Central memory CD8-positive, alpha-beta T cell (primary cell): ENCODE results near the gene NCAM1.

ENCODE experiments used
- ATAC-seq: fragments of 150-1000 bp; cut with Tn5 transposase; replicated peaks from 2 replicates; pipeline ENCODE4 v1.10.0; 2022; ENCODE audit warnings: mild to moderate bottlenecking, moderate FRiP score, moderate number of reproducible peaks; ENCODE audit not compliant: poor library complexity, severe bottlenecking; ENCODE audit errors: extremely low read depth
- DNase-seq, 2 donors: peaks; one replicate each; pipeline ENCODE4 v3.0.0; 2021; ENCODE audit warnings: low spot score in 2 of 2
- H3K27ac Mint-ChIP-seq: one replicate; pipeline ENCODE4 v1.8.0; 2022; ENCODE audit warnings: low read depth, mild to moderate bottlenecking, moderate library complexity, mixed read lengths
- H3K27me3 Mint-ChIP-seq: one replicate; pipeline ENCODE4 v1.8.0; 2022; ENCODE audit warnings: mixed read lengths
- H3K36me3 Mint-ChIP-seq: one replicate; pipeline ENCODE4 v1.8.0; 2022; ENCODE audit warnings: mild to moderate bottlenecking, moderate library complexity, mixed read lengths; ENCODE audit not compliant: insufficient read depth
- H3K4me1 Mint-ChIP-seq: one replicate; pipeline ENCODE4 v1.8.0; 2022; ENCODE audit warnings: mixed read lengths
- H3K4me3 Mint-ChIP-seq: one replicate; pipeline ENCODE4 v1.8.0; 2022; ENCODE audit warnings: mild to moderate bottlenecking, moderate library complexity, mixed read lengths
- H3K9me3 Mint-ChIP-seq: one replicate; pipeline ENCODE4 v1.8.0; 2022; ENCODE audit warnings: mixed read lengths

Gene NCAM1

DNA sequence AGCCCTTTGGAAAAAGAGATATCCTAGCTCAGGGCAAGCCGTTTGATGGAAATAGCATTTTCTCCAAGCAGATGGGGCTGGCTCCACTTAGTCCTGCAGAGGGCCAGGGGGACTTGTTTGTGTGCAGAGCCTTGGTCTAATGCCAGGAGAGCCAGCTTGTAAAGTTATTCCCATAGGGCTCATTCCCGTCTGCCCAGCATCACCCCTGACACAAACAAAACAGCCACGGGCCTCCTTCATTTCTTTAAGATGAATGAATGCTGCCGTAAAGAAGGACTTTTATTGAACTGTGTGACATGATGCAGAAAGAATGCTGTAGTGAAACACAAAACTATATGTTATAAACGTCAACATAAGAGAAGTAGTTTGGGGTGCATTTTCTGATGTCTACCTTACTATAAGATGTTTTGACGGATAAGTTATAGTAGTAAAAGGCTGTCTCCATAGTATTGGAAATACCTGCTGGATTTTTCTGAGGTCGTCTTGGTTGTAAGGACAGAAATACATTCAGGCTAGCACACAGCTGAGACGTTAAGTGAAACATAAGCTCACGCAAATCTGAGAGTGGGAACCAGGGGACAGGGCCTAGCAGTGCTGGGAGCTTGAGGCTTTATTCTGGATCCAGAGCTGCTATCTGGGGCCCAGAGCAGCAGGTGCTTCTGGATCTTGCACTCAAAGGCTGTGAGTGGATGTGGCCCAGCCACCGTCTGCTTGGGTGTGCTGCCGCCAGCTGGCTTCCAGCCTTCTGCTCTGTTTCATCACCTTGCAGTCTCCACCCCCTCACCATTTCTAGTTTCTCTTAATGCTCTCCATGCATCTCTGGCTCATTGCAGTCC lies 53.3 kb downstream of the NCAM1 start:
- Mint-ChIP-seq H3K9me3 (peaks cover 9% of the 10 kb centered on the region), H3K36me3 (no peaks in the 10 kb centered on the region), H3K27me3 (no peaks in the 10 kb centered on the region), H3K4me1 (no peaks in the 10 kb centered on the region), H3K27ac (no peak overlapping the region), H3K4me3 (no peak overlapping the region)
- DNase-seq (no peak), ATAC-seq (no peak)

DNA sequence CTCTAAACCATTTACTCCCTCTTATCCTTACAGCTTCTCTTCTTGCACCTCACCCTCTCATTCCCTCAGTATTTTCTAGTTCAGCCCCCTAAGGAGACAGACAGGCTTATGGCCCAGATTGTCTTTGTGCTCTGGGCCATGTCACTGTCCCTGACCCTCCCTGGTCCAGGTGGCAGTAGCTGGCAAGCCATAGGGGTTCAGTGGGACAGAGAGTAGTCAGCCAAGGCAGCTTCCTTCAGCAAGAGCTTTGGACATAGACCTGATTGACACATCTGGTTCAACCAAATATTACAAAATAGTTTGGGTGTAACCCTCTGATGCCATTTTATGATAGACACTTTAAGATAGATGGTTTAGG lies 53.9 kb downstream of the NCAM1 start:
- Mint-ChIP-seq H3K27ac (no peak overlapping the region), H3K27me3 (no peaks in the 10 kb centered on the region), H3K36me3 (no peaks in the 10 kb centered on the region), H3K4me1 (no peaks in the 10 kb centered on the region), H3K4me3 (no peak overlapping the region), H3K9me3 (peaks cover 9% of the 10 kb centered on the region)
- DNase-seq (no peak), ATAC-seq (no peak)

DNA sequence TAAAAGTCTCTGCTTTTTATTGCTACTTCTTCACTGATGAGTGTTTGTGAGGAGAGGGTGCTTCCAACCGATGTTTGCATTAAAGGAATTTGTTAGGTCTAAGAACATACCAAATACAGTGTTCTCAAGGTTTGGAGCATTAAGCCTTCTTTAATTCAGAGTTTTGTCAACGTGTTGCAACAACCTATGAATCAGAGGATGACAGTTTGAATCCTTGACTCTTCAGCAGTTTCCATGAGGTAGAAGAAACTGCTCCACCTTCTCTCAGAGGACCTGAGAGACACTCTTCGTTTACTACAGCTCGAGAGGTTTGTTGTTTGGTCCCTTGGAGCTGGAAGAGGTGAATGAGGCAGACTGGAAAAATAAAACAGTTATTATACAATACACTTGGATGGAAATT lies 55.7 kb downstream of the NCAM1 start:
- ATAC-seq (no peak), DNase-seq (no peak)
- Mint-ChIP-seq H3K27ac (no peak overlapping the region), H3K27me3 (no peaks in the 10 kb centered on the region), H3K36me3 (no peaks in the 10 kb centered on the region), H3K9me3 (peaks cover 2% of the 10 kb centered on the region), H3K4me3 (no peak overlapping the region), H3K4me1 (no peaks in the 10 kb centered on the region)

DNA sequence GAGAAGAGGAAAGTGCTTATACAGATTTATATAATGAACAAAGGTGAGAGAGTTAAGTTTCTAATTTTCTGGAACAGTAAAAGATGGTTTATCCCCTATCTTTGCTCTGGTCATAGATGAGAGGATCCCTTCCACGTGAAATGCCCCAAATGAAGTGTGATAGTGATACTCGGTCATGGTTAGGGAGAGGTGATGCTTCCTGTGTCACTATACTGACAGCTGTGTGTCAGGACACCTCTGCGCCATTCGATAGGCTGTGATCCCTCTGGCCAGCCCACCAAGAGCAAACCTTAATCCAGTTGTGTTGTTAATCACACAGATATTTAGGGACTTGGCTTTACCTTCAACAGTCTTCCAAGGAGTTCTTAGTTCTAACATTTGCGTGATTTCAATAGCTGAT lies 57.7 kb downstream of the NCAM1 start:
- no peaks in the 10 kb centered on the region for H3K4me1 Mint-ChIP-seq
- no peak for ATAC-seq
- no peak overlapping the region for H3K27ac Mint-ChIP-seq

DNA sequence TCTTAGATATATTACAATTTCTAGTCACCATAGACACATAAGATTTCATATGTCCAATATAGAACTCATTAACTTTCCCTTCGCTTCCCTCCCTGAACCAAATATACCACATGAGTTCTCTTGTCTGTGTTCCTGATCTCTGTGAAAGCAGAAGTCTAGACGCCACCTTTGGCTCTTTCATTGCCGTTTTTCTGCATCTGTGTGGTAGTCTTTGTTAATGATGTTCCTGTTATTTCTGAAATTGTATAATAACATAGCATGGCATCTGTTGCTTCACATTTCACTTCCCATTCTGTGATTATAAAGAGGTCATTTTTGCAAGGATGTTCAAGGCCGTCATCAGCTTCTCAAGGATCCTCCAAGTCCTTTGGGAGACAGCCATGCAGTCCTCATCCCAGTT lies 58.5 kb downstream of the NCAM1 start:
- Mint-ChIP-seq H3K27ac (no peak overlapping the region), H3K36me3 (no peaks in the 10 kb centered on the region), H3K4me1 (no peaks in the 10 kb centered on the region), H3K27me3 (no peaks in the 10 kb centered on the region), H3K4me3 (no peak overlapping the region), H3K9me3 (no peaks in the 10 kb centered on the region)
- no peak for DNase-seq
- no peak for ATAC-seq

More for the DNA sequence above, 57.7 kb downstream of the NCAM1 start:
- no peaks in the 10 kb centered on the region for H3K27me3 Mint-ChIP-seq
- no peaks in the 10 kb centered on the region for H3K36me3 Mint-ChIP-seq
- no peaks in the 10 kb centered on the region for H3K9me3 Mint-ChIP-seq
- DNase-seq, result no peak
- no peak overlapping the region for H3K4me3 Mint-ChIP-seq

DNA sequence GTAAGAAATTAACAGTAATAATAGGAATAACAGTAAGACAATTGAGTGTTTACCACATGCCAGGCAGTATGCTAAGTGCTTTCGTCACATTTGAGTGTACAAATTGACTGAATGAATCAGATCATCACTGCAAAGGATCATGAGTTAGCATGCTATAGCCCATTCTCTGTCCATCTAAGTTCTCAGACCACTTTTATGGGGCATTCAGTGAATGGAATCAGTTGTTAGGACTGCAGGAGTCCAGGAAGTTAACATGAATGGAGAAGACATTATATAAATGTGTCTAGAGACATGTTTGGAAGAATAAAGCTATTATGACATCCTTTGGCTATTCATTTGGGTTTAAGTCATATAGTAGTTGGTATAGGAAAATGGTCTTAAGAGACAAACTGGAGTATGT lies 59.9 kb downstream of the NCAM1 start:
- ATAC-seq (no peak), DNase-seq (no peak)
- Mint-ChIP-seq H3K27me3 (peaks cover 12% of the 10 kb centered on the region), H3K9me3 (no peaks in the 10 kb centered on the region), H3K36me3 (no peaks in the 10 kb centered on the region), H3K4me1 (no peaks in the 10 kb centered on the region), H3K4me3 (no peak overlapping the region), H3K27ac (no peak overlapping the region)

DNA sequence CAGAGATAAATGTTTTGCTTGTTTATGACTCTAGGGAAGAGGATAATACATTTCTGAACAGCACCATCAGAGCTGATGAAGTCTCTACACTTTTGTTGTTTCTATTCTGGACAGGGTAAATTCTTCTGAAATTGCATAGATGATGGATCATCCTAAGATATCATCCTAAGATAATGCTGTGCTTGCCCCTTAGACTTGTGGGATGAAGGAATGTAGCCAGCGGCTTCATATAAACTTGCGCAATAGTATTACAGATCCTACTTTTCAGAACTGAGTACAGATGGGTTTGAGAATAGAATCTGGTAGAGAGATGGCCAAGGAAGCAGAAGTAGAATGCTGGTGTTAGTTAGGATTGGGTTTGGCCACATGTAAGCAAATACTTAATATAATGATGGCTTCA lies 61.0 kb downstream of the NCAM1 start:
- Mint-ChIP-seq H3K4me3 (no peak overlapping the region), H3K4me1 (no peaks in the 10 kb centered on the region), H3K36me3 (no peaks in the 10 kb centered on the region), H3K9me3 (no peaks in the 10 kb centered on the region), H3K27ac (no peak overlapping the region), H3K27me3 (peaks cover 20% of the 10 kb centered on the region)
- ATAC-seq, result no peak
- DNase-seq, result no peak

DNA sequence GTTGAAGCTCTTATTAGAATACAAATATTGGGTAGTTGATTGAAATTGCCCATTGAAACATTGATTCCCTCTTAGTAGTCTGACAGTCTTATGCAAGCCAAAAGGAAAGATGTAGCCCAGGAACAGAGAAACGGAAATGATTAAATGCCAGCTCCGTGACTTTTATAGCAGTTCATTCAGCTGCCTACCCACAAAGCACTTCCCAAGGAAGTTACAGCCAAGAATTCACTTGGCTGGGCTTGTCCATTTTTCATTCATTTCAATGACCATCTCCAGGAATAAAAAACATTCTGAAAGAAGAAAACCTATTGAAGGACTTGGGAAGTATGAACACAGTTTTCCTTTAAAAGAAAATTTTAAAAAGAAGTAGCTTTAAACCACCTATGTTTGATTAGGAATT lies 62.0 kb downstream of the NCAM1 start:
- no peak for ATAC-seq
- H3K4me3 Mint-ChIP-seq, result no peak overlapping the region
- H3K27me3 Mint-ChIP-seq, result peaks cover 20% of the 10 kb centered on the region
- no peaks in the 10 kb centered on the region for H3K36me3 Mint-ChIP-seq
- no peaks in the 10 kb centered on the region for H3K4me1 Mint-ChIP-seq
- no peak for DNase-seq
- no peaks in the 10 kb centered on the region for H3K9me3 Mint-ChIP-seq
- no peak overlapping the region for H3K27ac Mint-ChIP-seq

DNA sequence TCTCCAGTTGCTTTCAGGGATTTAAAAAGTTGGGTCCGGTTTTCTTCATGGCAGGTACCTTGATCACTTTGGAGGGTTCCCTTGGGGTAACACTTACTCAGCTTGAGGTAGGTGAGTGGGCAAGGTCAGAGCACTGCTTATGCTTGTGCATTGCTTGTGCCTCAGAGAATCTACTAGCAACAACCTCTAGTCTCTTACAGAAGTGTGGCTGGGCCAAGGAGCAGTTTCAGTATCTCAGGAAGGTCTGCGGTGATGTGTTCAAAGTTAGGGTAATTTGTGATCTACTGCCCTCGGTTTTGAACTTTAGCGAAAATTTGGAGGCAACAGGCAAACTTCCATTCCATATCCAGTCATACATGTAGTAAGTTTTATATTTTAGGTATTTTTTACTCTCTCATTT lies 62.8 kb downstream of the NCAM1 start:
- Mint-ChIP-seq H3K27ac (no peak overlapping the region), H3K4me1 (no peaks in the 10 kb centered on the region), H3K4me3 (no peak overlapping the region), H3K9me3 (no peaks in the 10 kb centered on the region), H3K36me3 (no peaks in the 10 kb centered on the region), H3K27me3 (peaks cover 20% of the 10 kb centered on the region)
- DNase-seq (no peak), ATAC-seq (no peak)

DNA sequence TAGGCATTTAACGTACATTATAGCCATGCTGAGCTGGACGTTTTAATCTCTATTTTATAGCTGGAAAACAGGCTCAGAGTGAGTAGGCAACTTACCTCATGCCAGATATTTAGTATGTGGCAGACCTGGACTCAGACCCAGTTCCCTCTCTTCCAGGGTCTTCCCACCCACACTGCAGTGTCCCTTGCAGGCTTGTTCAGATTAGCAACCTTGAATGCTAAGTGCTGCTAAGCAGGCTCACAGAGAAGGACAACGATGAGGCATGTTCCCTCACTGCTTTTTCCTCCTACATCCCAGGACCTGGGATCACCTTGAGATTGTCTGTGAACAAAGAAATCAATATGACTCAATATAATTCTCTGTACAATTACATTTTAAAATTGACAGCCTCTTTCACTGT lies 65.6 kb downstream of the NCAM1 start:
- no peak for ATAC-seq
- no peak overlapping the region for H3K27ac Mint-ChIP-seq
- H3K4me1 Mint-ChIP-seq, result no peaks in the 10 kb centered on the region

DNA sequence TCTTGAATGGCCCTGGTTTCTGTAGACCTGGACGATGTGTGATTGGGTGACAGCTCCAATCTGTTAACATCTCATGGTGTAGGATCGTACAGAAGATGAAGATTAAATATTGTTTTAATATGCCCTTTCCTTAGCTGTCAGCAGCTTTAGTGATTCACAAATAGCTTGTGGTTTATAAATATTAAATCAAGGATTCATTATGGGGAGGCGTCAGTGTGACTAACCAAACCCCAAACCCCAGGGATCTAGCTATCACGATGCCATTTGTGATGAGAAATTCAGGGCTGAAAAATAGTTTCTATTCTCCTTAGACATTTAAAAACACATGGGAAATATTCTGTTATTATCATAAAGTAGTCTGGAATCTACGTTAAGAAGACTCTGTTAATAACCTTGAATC lies 73.4 kb downstream of the NCAM1 start:
- no peak for ATAC-seq
- Mint-ChIP-seq H3K27me3 (peaks cover 16% of the 10 kb centered on the region), H3K4me3 (no peak overlapping the region), H3K9me3 (peaks cover 12% of the 10 kb centered on the region), H3K36me3 (no peaks in the 10 kb centered on the region), H3K27ac (no peak overlapping the region), H3K4me1 (no peaks in the 10 kb centered on the region)
- no peak for DNase-seq

More for the DNA sequence above, 65.6 kb downstream of the NCAM1 start:
- DNase-seq, result no peak
- Mint-ChIP-seq H3K27me3 (peaks cover 20% of the 10 kb centered on the region), H3K4me3 (no peak overlapping the region), H3K36me3 (no peaks in the 10 kb centered on the region), H3K9me3 (no peaks in the 10 kb centered on the region)

DNA sequence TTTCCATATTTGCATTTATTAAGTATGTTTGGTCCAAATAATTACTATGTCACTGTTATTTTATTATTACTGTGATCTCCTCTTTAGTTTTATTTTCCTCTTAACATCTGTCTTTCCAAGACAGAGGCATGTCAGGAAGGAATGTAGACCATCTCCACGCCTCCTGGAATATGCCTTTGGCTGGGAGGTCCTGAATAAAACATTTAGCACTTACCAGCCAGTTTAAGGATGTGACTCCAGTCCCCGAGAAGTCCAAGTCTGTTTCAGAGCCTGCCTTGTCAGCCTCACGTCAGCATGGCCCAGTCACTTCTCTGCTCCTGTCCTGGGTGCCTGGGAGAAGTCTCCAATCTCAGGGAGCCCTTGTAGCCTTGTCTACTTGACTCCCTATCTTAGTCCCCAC lies 74.5 kb downstream of the NCAM1 start:
- no peak for DNase-seq
- no peak overlapping the region for H3K27ac Mint-ChIP-seq
- H3K9me3 Mint-ChIP-seq, result peaks cover 12% of the 10 kb centered on the region
- no peaks in the 10 kb centered on the region for H3K4me1 Mint-ChIP-seq
- no peak overlapping the region for H3K4me3 Mint-ChIP-seq
- H3K36me3 Mint-ChIP-seq, result no peaks in the 10 kb centered on the region
- peaks cover 16% of the 10 kb centered on the region for H3K27me3 Mint-ChIP-seq
- no peak for ATAC-seq

DNA sequence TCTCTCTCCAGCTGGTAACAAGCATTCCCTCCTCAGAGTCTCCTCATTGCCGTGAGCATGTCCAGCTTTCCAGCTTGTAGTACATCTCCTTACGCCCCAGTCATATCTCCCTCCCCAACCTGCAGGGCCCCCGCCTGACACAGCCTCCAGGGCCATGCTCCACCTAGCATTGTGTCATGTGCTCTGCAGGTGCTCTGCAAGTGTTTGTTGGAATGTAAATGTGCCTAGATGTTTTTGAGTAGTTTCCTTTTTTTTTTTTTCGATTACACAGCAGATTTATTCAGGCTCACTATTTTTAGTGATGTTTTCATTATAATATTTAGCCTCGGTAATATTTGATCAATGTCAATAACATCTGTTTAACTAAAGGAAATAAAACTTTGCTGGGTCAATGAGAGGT lies 82.5 kb downstream of the NCAM1 start:
- Mint-ChIP-seq H3K4me3 (no peak overlapping the region), H3K27ac (no peak overlapping the region), H3K9me3 (peaks cover 13% of the 10 kb centered on the region), H3K4me1 (no peaks in the 10 kb centered on the region), H3K36me3 (no peaks in the 10 kb centered on the region), H3K27me3 (peaks cover 18% of the 10 kb centered on the region)
- ATAC-seq (no peak), DNase-seq (no peak)
